HG02588 (cell line): ENCODE results near the gene OGDHL.
"Not testable (repeated sequence)": the region's sequence is repeated elsewhere in the genome, so short reads cannot be mapped to it uniquely, and the experiment has no call there.

Source experiments
- ATAC-seq: cut with Tn5 transposase; IDR thresholded peaks from one replicate; pipeline ENCODE4 v1.9.1; 2021; ENCODE audit warnings: mild to moderate bottlenecking, moderate library complexity; ENCODE audit not compliant: unreplicated experiment

Gene OGDHL

GRCh38 chr10:49740346-49741107 lies 21.6 kb downstream of the OGDHL start:
- ATAC-seq = no peak

- ATAC-seq = no peak
These were observed 22.7 kb downstream of the OGDHL start for GRCh38 chr10:49739426-49739825.

- ATAC-seq = no peak
These were observed 23.3 kb downstream of the OGDHL start for GRCh38 chr10:49738616-49739360.

GRCh38 chr10:49737474-49738201 lies 24.5 kb downstream of the OGDHL start:
- ATAC-seq = no peak

- ATAC-seq = no peak
These were observed 25.5 kb downstream of the OGDHL start for GRCh38 chr10:49736564-49737113.

- no peak for ATAC-seq
These were observed 26.1 kb downstream of the OGDHL start for GRCh38 chr10:49735848-49736563.

- no peak for ATAC-seq
These were observed 27.0 kb downstream of the OGDHL start for GRCh38 chr10:49735161-49735560.

GRCh38 chr10:49734676-49735075 lies 27.4 kb downstream of the OGDHL start:
- no peak for ATAC-seq

GRCh38 chr10:49733866-49734265 lies 28.3 kb downstream of the OGDHL start:
- no peak for ATAC-seq

GRCh38 chr10:49726593-49726992 lies 35.5 kb downstream of the OGDHL start:
- no peak for ATAC-seq

- not testable (repeated sequence) for ATAC-seq
These were observed 47.0 kb downstream of the OGDHL start for GRCh38 chr10:49715157-49715556.

GRCh38 chr10:49713266-49713665 lies 48.9 kb downstream of the OGDHL start:
- ATAC-seq = no peak

GRCh38 chr10:49711481-49711880 lies 50.6 kb downstream of the OGDHL start:
- ATAC-seq = no peak

GRCh38 chr10:49710966-49711365 lies 51.2 kb downstream of the OGDHL start:
- no peak for ATAC-seq

- no peak for ATAC-seq
These were observed 52.2 kb downstream of the OGDHL start for GRCh38 chr10:49709934-49710333.

GRCh38 chr10:49707585-49707984 lies 54.5 kb downstream of the OGDHL start:
- no peak for ATAC-seq

- ATAC-seq = no peak
These were observed 61.1 kb downstream of the OGDHL start for GRCh38 chr10:49700997-49701396.

GRCh38 chr10:49700211-49700610 lies 61.9 kb downstream of the OGDHL start:
- ATAC-seq = no peak

GRCh38 chr10:49698679-49699078 lies 63.4 kb downstream of the OGDHL start:
- no peak for ATAC-seq

- no peak for ATAC-seq
These were observed 65.8 kb downstream of the OGDHL start for GRCh38 chr10:49696311-49696710.

- no peak for ATAC-seq
These were observed 67.7 kb downstream of the OGDHL start for GRCh38 chr10:49694466-49694865.
